HUES6 (cell line): Measurements from ENCODE around the gene ADRA2B.
"Not testable (repeated sequence)": the region's sequence is repeated elsewhere in the genome, so short reads cannot be mapped to it uniquely, and the experiment has no call there.

Experiments used
- H3K27ac ChIP-seq: 2 replicates; pipeline ENCODE4 v1.7.0; 2013; ENCODE audit warnings: low read depth, mild to moderate bottlenecking, low read length, inconsistent platforms
- H3K27me3 ChIP-seq: 2 replicates; pipeline ENCODE4 v1.6.1; 2013; ENCODE audit warnings: low read length; ENCODE audit not compliant: control insufficient read depth, insufficient read depth
- H3K36me3 ChIP-seq: 2 replicates; pipeline ENCODE4 v1.6.1; 2013; ENCODE audit warnings: low read length; ENCODE audit not compliant: control insufficient read depth, insufficient read depth
- H3K4me1 ChIP-seq: 2 replicates; pipeline ENCODE4 v1.6.1; 2013; ENCODE audit warnings: low read length; ENCODE audit not compliant: control insufficient read depth, insufficient read depth
- H3K4me3 ChIP-seq: 2 replicates; pipeline ENCODE4 v1.5.1; 2013; ENCODE audit warnings: low read depth, low read length
- H3K9ac ChIP-seq: one replicate; pipeline ENCODE4 v1.6.1; 2013; ENCODE audit warnings: mild to moderate bottlenecking, low read length
- H3K9me3 ChIP-seq: 2 replicates; pipeline ENCODE4 v1.6.1; 2013; ENCODE audit warnings: low read depth, low read length; ENCODE audit not compliant: control insufficient read depth, insufficient read depth

Gene ADRA2B

DNA sequence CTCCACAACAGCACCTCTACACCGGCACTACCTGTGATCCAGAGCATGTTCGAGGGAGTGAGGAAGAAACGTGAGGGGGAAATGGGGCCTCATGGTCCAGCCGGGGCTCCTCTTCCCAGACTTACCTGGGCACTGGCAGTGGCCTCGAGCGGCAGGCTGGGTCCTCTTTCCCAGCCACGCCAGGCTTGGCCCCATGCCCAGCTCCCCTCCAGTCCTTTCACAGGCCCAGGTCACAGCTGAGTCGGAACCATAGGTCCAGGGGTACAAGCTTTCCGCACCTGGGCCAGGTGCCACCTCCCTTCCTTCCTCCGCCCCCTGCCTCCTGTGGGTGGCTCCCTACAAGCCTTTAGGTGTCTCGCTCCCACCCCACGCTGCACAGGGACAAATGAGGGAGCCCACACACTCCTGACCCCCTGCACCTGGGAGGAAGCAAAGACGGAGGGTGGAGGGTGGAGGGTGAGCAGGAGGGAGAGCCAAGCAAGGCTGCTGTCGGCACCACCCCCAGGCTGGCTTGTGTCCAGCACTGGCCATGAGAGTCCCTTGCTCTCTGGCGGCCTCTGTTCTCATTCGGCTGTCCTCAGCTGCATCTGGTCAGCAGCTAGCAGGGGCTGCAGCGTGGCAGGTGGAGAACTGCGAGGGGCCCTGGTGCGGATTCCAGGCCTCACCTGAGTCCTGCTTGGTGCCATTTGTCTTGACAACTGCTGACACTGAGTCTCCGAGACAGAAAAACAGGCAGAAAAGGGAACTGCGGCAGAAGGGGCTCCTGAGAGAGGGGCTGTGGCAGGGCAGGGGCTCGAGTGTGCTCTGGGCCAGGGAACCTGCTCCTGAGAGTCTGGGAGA is 26.8 kb downstream of the ADRA2B start:
- H3K9ac ChIP-seq, result no peak overlapping the region

DNA sequence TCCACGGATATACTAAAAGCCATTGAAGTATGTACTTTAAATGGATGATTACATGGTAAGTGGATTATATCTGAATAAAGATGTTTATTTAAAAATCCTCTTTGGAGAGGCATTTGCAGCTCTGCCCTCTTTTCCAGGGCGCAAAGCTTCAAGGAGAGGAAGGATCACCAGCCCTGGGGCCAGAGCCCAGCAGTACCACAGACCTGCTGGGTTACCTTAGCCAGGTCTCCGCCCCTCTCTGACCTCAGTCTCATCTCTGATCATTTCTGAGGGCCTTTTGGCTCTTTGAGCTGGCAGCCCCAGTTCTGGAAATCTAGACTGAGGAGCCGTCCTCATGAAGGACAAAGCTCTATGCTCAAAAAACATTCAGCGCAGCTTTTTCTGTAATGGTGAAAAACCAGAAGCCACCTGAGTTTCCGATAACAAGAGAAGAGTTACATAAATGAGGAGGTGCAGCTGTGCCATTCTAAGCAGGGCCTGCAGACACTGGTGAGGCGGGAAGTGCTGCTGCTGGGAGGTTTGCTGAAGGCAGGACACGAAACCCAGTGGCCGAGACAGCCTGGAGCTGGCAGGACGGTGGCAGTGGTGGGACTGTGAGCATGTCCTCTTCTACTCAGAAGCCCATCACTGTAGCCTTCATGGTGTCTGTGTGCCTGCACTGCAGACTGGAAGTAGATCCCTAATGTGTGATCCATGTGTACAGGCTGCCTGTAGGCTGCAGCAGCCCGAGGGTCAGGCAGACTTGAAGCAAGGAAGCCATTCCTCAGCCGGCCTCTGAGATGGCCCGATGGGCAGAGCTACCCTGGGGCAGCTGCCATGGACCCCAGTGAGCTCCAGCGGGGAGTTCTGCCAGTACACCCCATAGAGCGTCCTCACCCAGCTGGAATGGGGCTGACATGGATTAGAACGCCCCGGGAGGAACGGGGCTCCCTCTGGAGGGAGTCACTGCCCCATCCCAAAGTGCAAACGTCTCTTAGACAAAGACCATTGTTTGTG is 27.7 kb downstream of the ADRA2B start:
- Histone ChIP-seq H3K36me3 (no peaks in the 10 kb centered on the region), H3K9ac (no peak overlapping the region), H3K9me3 (peaks cover 10% of the 10 kb centered on the region; the same call in 1 of the 2 replicates), H3K4me3 (no peak overlapping the region), H3K27me3 (no peaks in the 10 kb centered on the region), H3K27ac (no peak overlapping the region), H3K4me1 (peaks cover 29% of the 10 kb centered on the region)

More for the DNA sequence above, 26.8 kb downstream of the ADRA2B start:
- peaks cover 14% of the 10 kb centered on the region; the same call in 1 of the 2 replicates for H3K9me3 ChIP-seq
- no peak overlapping the region for H3K27ac ChIP-seq
- H3K4me3 ChIP-seq, result no peak overlapping the region
- H3K27me3 ChIP-seq, result no peaks in the 10 kb centered on the region
- H3K4me1 ChIP-seq, result peaks cover 29% of the 10 kb centered on the region
- no peaks in the 10 kb centered on the region for H3K36me3 ChIP-seq

DNA sequence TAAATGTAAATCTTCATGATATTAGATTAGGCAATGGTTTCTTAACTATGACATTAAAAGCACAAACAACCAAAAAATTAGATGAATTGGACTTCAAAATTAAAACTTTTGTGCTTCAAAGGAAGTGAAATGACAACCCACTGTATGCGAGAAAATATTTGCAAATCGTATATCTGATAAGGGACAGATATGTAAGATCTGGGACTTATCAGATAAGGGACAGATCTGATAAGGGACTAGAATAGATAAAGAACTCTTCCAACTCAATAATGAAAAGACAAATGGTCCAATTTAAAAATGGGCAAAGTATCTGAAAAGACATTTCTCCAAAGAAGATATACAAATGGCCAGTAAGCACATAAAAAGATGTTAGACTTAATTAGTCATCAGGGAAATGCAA is 29.2 kb downstream of the ADRA2B start:
- no peaks in the 10 kb centered on the region for H3K36me3 ChIP-seq
- no peaks in the 10 kb centered on the region for H3K27me3 ChIP-seq
- no peak overlapping the region for H3K4me3 ChIP-seq
- H3K27ac ChIP-seq, result no peak overlapping the region
- H3K9ac ChIP-seq, result no peak overlapping the region
- H3K4me1 ChIP-seq, result peaks cover 25% of the 10 kb centered on the region
- no peaks in the 10 kb centered on the region for H3K9me3 ChIP-seq

DNA sequence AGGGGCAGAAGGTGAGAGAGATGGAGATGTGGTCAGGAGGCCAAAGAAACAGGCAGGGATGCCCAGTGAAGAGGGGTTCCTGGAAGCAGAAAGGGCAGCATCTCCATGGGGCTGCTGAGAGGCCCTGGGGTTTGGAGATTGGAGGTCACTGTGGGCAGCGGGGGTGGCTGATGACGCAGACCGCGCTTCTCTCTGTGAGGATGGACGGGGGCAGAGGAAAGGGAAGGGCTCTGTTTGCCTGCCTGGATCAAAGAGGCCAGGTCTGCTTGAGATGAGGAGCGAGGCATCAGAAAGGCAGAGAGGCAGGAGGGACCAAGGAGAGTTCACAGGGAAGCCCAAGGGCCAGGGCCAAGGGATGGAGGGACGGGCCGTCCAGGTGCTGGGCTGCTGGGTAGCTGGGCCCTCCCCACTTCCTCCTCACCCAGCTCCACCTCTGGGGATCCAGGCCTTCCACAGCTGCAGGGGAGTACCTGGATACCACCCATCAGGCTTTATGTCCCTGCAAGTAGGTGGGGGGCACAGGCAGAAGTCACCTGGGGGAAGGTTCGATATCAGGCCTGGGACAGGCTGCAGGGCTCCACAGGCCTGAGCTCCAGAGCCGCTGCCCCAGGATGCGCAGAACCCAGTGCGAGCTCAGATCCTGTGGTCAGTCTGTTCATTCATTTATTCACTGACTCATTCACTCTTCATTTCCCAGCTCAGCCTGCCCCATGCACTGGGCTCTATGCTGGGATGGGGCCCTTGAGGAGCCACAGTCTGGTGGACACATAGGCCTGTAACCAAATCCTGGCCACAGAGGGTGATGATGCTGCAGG is 30.6 kb downstream of the ADRA2B start:
- Histone ChIP-seq H3K9me3 (no peaks in the 10 kb centered on the region), H3K9ac (no peak overlapping the region), H3K27me3 (no peaks in the 10 kb centered on the region), H3K4me3 (no peak overlapping the region), H3K4me1 (peaks cover 11% of the 10 kb centered on the region; the same call in 1 of the 2 replicates), H3K27ac (no peak overlapping the region), H3K36me3 (no peaks in the 10 kb centered on the region)

DNA sequence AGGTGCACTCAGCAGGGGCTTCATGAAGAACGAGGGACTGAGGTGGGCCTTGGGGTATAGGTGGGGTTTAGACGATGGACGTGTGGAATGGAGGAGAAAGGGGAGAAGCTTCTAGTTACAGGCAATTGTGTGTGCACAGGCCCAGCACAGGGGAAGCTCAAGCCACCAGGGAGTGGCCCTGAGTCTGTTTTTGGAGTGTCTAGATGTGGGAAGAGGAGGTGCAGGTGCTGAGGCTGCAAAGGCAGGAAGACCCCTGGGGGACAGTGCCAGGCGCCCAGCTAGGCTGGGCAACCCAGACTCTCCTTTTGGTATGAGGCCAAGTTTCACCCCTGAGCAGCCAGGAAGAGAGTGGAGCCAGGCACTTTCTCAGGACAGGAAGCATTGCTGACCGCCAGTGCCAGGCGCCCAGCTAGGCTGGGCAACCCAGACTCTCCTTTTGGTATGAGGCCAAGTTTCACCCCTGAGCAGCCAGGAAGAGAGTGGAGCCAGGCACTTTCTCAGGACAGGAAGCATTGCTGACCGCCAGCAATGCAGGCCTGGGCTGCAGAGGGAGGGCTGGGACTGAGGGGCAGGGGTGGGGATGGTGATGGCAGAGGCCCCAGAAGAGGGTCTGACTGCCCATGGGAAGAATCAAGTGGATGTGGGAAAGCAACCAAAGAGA is 31.4 kb downstream of the ADRA2B start:
- not testable (repeated sequence) for H3K4me1 ChIP-seq, H3K9me3 ChIP-seq, H3K4me3 ChIP-seq, H3K9ac ChIP-seq, H3K36me3 ChIP-seq, H3K27me3 ChIP-seq, H3K27ac ChIP-seq

DNA sequence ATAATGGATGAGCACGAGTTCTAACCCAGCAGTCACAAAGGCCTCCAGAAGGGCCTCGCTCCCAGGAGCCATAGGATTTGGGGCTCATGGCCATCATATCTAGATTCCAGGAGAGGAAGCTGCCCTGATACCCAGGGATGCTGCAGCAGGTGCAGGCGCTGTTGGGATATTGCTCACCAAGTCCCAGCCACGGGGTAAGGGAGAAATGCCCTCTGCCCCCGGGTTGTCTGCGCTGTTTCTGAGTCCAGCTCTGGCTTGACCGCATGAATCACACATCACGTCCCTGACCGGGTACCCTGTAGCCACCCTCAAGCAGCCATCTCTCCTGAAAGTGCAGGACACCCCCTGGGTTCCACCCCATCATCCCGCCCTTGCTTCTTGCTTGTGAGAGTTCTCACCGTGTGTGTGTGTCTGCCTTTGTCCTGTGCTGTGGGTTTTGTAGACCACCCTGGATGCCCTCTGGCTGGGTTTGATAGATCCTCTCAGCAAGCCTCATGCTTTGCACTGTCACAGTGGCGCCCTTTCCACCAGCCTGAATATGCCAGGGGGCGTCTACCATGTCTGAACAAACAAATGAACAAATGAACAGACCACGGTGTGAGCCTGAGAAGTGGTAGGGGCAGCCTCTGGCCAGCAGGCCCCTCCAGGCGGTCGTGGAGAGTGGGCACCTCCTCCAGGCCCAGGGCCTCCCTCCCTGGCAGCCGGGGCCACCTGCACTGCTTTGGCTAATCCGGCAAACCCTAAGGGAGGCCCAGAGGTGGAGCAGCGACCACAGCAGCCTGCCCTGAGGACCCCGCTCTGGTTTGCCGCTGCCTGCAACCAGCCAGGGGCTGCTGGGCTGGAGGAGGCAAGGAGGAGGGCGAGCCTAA is 32.1 kb downstream of the ADRA2B start:
- Histone ChIP-seq H3K4me1 (no peaks in the 10 kb centered on the region), H3K9ac (no peak overlapping the region), H3K27ac (no peak overlapping the region), H3K27me3 (no peaks in the 10 kb centered on the region; the same call in 1 of the 2 replicates), H3K9me3 (no peaks in the 10 kb centered on the region), H3K4me3 (no peak overlapping the region), H3K36me3 (no peaks in the 10 kb centered on the region)

DNA sequence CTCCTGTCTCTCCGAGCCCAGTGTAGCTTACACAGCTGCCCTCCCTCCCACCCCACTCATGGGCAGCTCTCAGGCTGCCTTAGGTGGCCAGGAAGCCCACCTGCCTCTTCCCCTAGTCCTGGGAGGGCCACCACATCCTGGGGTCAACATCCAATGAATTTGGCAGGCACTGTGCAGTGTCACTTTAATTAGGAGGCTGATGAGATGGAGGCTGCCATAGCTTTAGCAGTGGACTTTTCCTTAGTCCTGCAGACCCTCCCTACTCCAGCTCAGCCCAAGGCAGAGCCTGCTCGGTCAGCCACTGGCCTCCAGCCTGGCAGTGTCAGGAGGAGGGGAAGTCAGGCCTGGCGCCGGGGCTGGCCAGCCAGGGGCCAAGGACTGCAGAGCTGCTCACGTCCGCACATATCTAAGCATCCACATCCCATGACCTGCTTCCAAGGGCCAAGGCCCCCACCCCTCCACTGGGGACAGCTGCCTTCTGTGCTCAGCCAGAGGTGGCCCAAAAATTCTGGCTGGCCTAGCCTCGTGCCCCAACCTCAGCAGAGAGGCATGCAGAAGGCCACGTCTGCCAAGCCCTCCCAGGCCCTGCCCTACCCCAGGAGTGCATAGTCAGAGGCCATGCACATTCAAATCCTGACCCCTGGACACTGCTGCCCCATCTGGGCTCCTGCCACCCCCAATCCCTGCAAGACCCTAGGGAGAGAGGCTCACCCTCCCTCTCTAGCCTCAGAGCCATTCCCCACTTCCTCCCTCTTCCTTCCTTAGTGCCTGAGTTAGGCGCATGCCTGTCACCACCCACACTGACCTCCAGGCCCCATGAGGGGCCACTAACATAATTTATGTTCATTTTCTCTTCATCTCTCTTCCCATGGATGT is 33.1 kb downstream of the ADRA2B start:
- no peaks in the 10 kb centered on the region for H3K36me3 ChIP-seq
- no peak overlapping the region for H3K27ac ChIP-seq
- no peak overlapping the region for H3K4me3 ChIP-seq
- H3K4me1 ChIP-seq, result no peaks in the 10 kb centered on the region
- no peak overlapping the region for H3K9ac ChIP-seq
- H3K9me3 ChIP-seq, result no peaks in the 10 kb centered on the region
- H3K27me3 ChIP-seq, result no peaks in the 10 kb centered on the region; the same call in 1 of the 2 replicates

DNA sequence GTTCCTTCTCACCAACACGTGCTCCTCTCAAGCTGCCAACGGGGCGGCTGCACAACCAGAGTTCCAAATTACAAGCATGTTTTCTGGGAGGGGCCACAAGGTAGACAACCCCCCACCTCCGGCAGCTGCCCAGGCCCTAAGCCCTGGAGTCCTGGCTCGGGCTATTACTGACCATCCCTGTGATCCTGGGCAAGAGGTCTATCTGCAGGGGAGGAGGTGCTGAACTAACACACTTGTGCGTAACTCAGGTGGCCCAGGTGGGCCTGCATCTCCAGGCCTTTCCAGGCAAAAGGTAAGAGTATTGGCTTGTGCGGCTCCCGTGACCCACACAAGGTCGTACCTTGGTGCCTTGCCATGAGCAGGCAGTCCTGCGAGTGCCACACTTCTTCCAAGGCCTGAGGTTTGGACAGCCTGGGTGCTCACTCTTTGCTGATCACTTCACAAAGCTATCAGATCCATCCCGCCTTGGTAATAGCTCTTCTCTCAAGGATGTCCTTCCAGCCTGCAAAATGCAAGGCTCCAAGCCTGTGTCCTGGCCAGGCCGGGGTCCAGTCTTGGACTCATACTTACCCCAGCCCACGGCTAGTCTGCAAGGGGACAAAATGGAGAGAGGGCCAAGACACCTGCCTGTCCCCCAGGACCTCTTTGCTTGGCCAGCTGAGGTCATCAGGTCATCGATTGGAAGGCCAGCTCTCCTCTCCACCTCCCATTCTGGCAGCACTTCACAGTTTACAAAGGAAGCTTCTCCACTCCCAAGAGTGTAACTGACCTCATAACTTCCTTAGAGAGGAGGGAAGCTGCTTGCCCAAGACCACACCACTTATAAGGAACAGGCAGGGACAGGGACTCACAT is 33.9 kb downstream of the ADRA2B start:
- H3K4me1 ChIP-seq, result no peaks in the 10 kb centered on the region
- no peak overlapping the region for H3K9ac ChIP-seq
- H3K4me3 ChIP-seq, result no peak overlapping the region
- H3K27me3 ChIP-seq, result no peaks in the 10 kb centered on the region; the same call in 1 of the 2 replicates
- H3K27ac ChIP-seq, result no peak overlapping the region
- H3K36me3 ChIP-seq, result no peaks in the 10 kb centered on the region
- no peaks in the 10 kb centered on the region for H3K9me3 ChIP-seq
